ENCODE results near the gene ATIC. TPM values are rescaled to one million over a fixed set of nuclear protein-coding genes. Genes with fewer than 3 reads are reported as not detected.

ATIC gene
- total and polyA plus RNA-seq, 2 of the 8 experiments (the other 6 are each of a cell fraction or from before 2014, with no cell fraction given) = 139 to 319 TPM

GRCh38 chr2:215299337-215299859 is 12.5 kb upstream of the ATIC start:
- H3K9me3 ChIP-seq (ENCODE audit: insufficient read depth in 2 of 2, low read depth in 1 of 2, low read length in 1 of 2) = peaks cover 0 to 4% of the 10 kb centered on the region in 2 experiments; a peak in 1 of 4 replicates
- 90% methylated on average over 6 of the region's 6 CpGs; no CpG with 5 or more reads in 1 of the 2 experiments for WGBS, 2 experiments (ENCODE audit: extremely low coverage in 1 of 2, insufficient coverage in 1 of 2, insufficient read length in 1 of 2, insufficient replicate concordance in 2 of 2, low coverage in 1 of 2, low lambda C conversion rate in 2 of 2, missing lambda C conversion rate in 1 of 2)
- H2BK20ac ChIP-seq (ENCODE audit: low read length) = no peak overlapping the region
- H2AFZ ChIP-seq (ENCODE audit: low read length) = no peak overlapping the region
- POLR2A ChIA-PET (ENCODE audit: partially characterized antibody) = no interaction called here
- H4K5ac ChIP-seq (ENCODE audit: insufficient read length, low read depth, low read length) = no peak overlapping the region
- H3K4me2 ChIP-seq (ENCODE audit: insufficient read depth in 1 of 2, low read depth in 2 of 2, low read length in 2 of 2) = no peak overlapping the region
- DNase-seq (ENCODE audit: low read depth in 1 of 2, low spot score in 2 of 2) = no peak
- H3K4me1 ChIP-seq (replicated peaks in 1 of 4; ENCODE audit: control insufficient read depth in 3 of 4, insufficient read depth in 4 of 4, low read length in 3 of 4) = no peaks in the 10 kb centered on the region; a peak in 1 of 7 replicates
- no peaks in the 10 kb centered on the region for H4K20me1 ChIP-seq (replicated peaks in 1 of 2; ENCODE audit: control insufficient read depth in 1 of 2, insufficient read depth in 2 of 2, low read length in 2 of 2)
- H2BK12ac ChIP-seq (ENCODE audit: low read depth, low read length) = no peak overlapping the region
- no peak overlapping the region for H3K4me3 ChIP-seq (ENCODE audit: extremely low read depth in 1 of 4, insufficient read depth in 2 of 4, low read depth in 3 of 4, low read length in 4 of 4)
- no peaks in the 10 kb centered on the region for H3K79me1 ChIP-seq (ENCODE audit: low read depth, low read length)
- no peak overlapping the region for H3K56ac ChIP-seq (replicated peaks; ENCODE audit: insufficient read length, low read depth, low read length)
- no peaks in the 10 kb centered on the region for H3K27me3 ChIP-seq (replicated peaks in 1 of 4; ENCODE audit: control insufficient read depth in 3 of 4, extremely low read depth in 1 of 4, insufficient read depth in 3 of 4, low read length in 3 of 4)
- CTCF ChIA-PET (ENCODE audit: partially characterized antibody) = no interaction called here
- H4K91ac ChIP-seq (replicated peaks; ENCODE audit: insufficient read length, low read length) = no peak overlapping the region
- no peak overlapping the region for H3K4ac ChIP-seq (replicated peaks; ENCODE audit: insufficient read length, low read depth, low read length)
- H3K18ac ChIP-seq (ENCODE audit: extremely low read depth, low read length) = no peak overlapping the region
- H2BK120ac ChIP-seq (replicated peaks; ENCODE audit: low read depth, low read length) = no peak overlapping the region
- no peak overlapping the region for H2BK15ac ChIP-seq (ENCODE audit: low read length)
- no peak overlapping the region for H3K14ac ChIP-seq (ENCODE audit: insufficient read length)
- no peak overlapping the region for H4K8ac ChIP-seq (ENCODE audit: extremely low read depth, insufficient read depth, low read length)
- no peak overlapping the region for H2BK5ac ChIP-seq (ENCODE audit: low read depth, low read length)
- no peak overlapping the region for H3K9ac ChIP-seq (replicated peaks in 1 of 4; ENCODE audit: extremely low read depth in 1 of 4, low read depth in 3 of 4, low read length in 3 of 4)
- no peak overlapping the region for H3K27ac ChIP-seq (ENCODE audit: low read depth, low read length)
- no peaks in the 10 kb centered on the region for H3K23me2 ChIP-seq (ENCODE audit: low read depth, low read length)
- H3K23ac ChIP-seq (ENCODE audit: insufficient read length) = no peak overlapping the region
- no peaks in the 10 kb centered on the region for H3K36me3 ChIP-seq (ENCODE audit: control insufficient read depth in 2 of 4, insufficient read depth in 4 of 4, low read length in 3 of 4)
- no peak overlapping the region for H2AK5ac ChIP-seq (ENCODE audit: low read depth, low read length)
- no peak for FAIRE-seq
- no peaks in the 10 kb centered on the region for H3K79me2 ChIP-seq (ENCODE audit: control insufficient read depth in 1 of 2, insufficient read depth in 2 of 2, low read length in 2 of 2)
- TF ChIP-seq ATF2 (IDR thresholded peaks at IDR 0.05; ENCODE audit: low read length) (no peak), TAF1 (IDR thresholded peaks at IDR 0.05; ENCODE audit: low read depth, low read length) (no peak), TAF7 (optimal IDR thresholded peaks at IDR 0.05; ENCODE audit: borderline replicate concordance, low read depth, low read length) (no peak), NANOG (IDR thresholded peaks at IDR 0.05; ENCODE audit: insufficient read depth, low read depth, low read length, poor library complexity, severe bottlenecking) (no peak), ZNF274 (IDR thresholded peaks at IDR 0.05; ENCODE audit: borderline replicate concordance, extremely low read depth, low read length) (no peak), TBP (IDR thresholded peaks at IDR 0.05; ENCODE audit: low read depth, low read length) (no peak), USF2 (IDR thresholded peaks at IDR 0.05; ENCODE audit: low read length) (no peak), EZH2 (IDR thresholded peaks at IDR 0.05; ENCODE audit: low read depth, low read length, severe bottlenecking) (no peak), POU5F1 (IDR thresholded peaks at IDR 0.05; ENCODE audit: low read depth, low read length) (no peak), EGR1 (IDR thresholded peaks at IDR 0.05; ENCODE audit: borderline replicate concordance, low read depth, low read length) (no peak), CHD1 (IDR thresholded peaks at IDR 0.05; ENCODE audit: low read depth, low read length) (no peak)
